HEK293T (cell line): ENCODE results near the gene PAPPA2.

Experiments
- BHLHE40 ChIP-seq: fragments of 450-650 bp; IDR thresholded peaks from 2 replicates; pipeline ENCODE4 v1.6.1; 2016; ENCODE audit warnings: mild to moderate bottlenecking, moderate library complexity, borderline replicate concordance
- CTBP1 ChIP-seq: fragments of 450-650 bp; IDR thresholded peaks from 2 replicates; pipeline ENCODE4 v1.6.1; 2016; ENCODE audit warnings: borderline replicate concordance
- ELF4 ChIP-seq: fragments of 450-650 bp; IDR thresholded peaks from 2 replicates; pipeline ENCODE4 v1.6.1; 2017; ENCODE audit warnings: antibody characterized with exemption
- FOXK2 ChIP-seq: fragments of 450-650 bp; IDR thresholded peaks from 2 replicates; pipeline ENCODE4 v1.6.1; 2016; ENCODE audit warnings: mild to moderate bottlenecking
- FOXM1 ChIP-seq: fragments of 450-650 bp; IDR thresholded peaks from 2 replicates; pipeline ENCODE4 v1.6.1; 2017; ENCODE audit warnings: mild to moderate bottlenecking, borderline replicate concordance
- HDGF ChIP-seq: fragments of 450-650 bp; IDR thresholded peaks from 2 replicates; pipeline ENCODE4 v1.6.1; 2017; ENCODE audit warnings: antibody characterized with exemption, borderline replicate concordance
- SP1 ChIP-seq: fragments of 450-650 bp; IDR thresholded peaks from 2 replicates; pipeline ENCODE4 v1.6.1; 2017

GRCh38 chr1:176837708-176838107, 374.7 kb downstream of the PAPPA2 start:
- TF ChIP-seq HDGF (no peak), FOXM1 (no peak), SP1 (no peak), ELF4 (no peak), BHLHE40 (no peak), CTBP1 (no peak), FOXK2 (no peak)
